A549 (cell line): ENCODE data around the gene SNRPA.
A peak's percentile ranks its signal among the peaks of the same experiment; 100 is the strongest.

ENCODE experiments used
- BHLHE40 ChIP-seq: IDR thresholded peaks from 2 replicates; pipeline ENCODE4 v1.6.1; 2012; ENCODE audit warnings: low read depth, low read length, inconsistent platforms
- CEBPB ChIP-seq, 2 experiments: fragments of >200 bp in 1 of 2; sonication (Bioruptor Twin) in 1 of 2; formaldehyde crosslinking in 1 of 2; IDR thresholded peaks; 2 replicates each; pipeline ENCODE4 v1.6.1; 2012 to 2016
- CHD4 ChIP-seq: fragments of 200-600 bp; sonication (generic); IDR thresholded peaks from 2 replicates; pipeline ENCODE4 v1.6.1; 2016; ENCODE audit warnings: antibody characterized with exemption, mild to moderate bottlenecking, borderline replicate concordance
- FOSB ChIP-seq: fragments of 250-450 bp; sonication (Bioruptor Pico); IDR thresholded peaks from 2 replicates; pipeline ENCODE4 v1.5.0; 2020; ENCODE audit warnings: mild to moderate bottlenecking, moderate library complexity
- HOXA7 ChIP-seq: fragments of 250-450 bp; sonication (Bioruptor Pico); IDR thresholded peaks from 2 replicates; pipeline ENCODE4 v1.5.0; 2020; ENCODE audit warnings: mild to moderate bottlenecking, moderate library complexity
- MYC ChIP-seq: IDR thresholded peaks from 2 replicates; pipeline ENCODE4 v1.6.1; 2012; ENCODE audit warnings: mild to moderate bottlenecking, inconsistent platforms, low read length, improper control_type of control experiment, borderline replicate concordance
- POLR2A ChIP-seq: IDR thresholded peaks from 2 replicates; pipeline ENCODE4 v1.6.1; 2012; ENCODE audit warnings: mild to moderate bottlenecking, low read length
- SMC3 ChIP-seq: fragments of >200 bp; sonication (Bioruptor Twin); formaldehyde crosslinking; IDR thresholded peaks from 3 replicates; pipeline ENCODE4 v1.6.1; 2018; ENCODE audit warnings: inconsistent platforms
- SREBF2 ChIP-seq: fragments of 450-650 bp; IDR thresholded peaks from 2 replicates; pipeline ENCODE4 v1.6.1; 2014; ENCODE audit warnings: mild to moderate bottlenecking, moderate library complexity
- TF ChIP-seq, protein P1 (sequence below): fragments of 150-350 bp; IDR thresholded peaks from 2 replicates; pipeline ENCODE4 v1.6.1; 2014; ENCODE audit warnings: low read depth, mild to moderate bottlenecking, low read length
- TF ChIP-seq, protein P2 (sequence below): fragments of 200-600 bp; sonication (generic); IDR thresholded peaks from 2 replicates; pipeline ENCODE4 v1.6.1; 2016; ENCODE audit warnings: antibody characterized with exemption, mild to moderate bottlenecking, moderate library complexity
- TF ChIP-seq, protein P3 (sequence below): fragments of >200 bp; sonication (Bioruptor Twin); formaldehyde crosslinking; IDR thresholded peaks from 3 replicates; pipeline ENCODE4 v1.5.1; 2016
- TF ChIP-seq, protein P4 (sequence below): IDR thresholded peaks from 2 replicates; pipeline ENCODE4 v1.6.1; 2012
- TF ChIP-seq, protein P5 (sequence below): fragments of 450-650 bp; IDR thresholded peaks from 2 replicates; pipeline ENCODE4 v1.6.1; 2014; ENCODE audit warnings: antibody characterized with exemption

DNA sequence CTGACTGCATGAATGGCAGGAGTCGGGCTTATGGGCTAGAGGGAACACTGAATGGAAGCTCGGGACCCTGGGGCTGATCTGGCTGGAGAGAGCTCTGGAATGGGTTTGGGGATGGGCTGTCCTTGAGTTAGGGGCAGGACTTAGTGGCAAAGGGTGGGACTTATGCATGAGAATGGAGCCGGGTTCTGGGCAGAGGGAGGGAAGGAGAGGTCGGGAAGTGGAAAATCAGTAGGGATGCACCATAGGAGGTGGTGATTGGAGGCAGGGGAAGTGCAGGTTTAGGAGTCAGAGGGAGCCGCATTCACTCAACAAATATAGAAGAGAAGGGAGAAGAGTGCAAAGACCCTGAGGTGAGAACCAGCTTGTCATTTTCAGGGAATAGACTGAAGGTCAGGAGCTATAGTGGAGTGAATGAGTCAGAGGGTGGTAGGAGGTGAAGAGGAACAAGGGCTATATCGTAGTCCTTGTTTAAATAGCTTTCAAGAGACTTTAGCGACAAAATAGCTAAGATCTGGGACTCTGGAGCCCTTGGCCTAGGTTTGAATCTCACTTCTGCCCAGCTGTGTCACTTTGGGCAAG is 27.8 kb downstream of the SNRPA start:
- TF ChIP-seq, protein P1, sequence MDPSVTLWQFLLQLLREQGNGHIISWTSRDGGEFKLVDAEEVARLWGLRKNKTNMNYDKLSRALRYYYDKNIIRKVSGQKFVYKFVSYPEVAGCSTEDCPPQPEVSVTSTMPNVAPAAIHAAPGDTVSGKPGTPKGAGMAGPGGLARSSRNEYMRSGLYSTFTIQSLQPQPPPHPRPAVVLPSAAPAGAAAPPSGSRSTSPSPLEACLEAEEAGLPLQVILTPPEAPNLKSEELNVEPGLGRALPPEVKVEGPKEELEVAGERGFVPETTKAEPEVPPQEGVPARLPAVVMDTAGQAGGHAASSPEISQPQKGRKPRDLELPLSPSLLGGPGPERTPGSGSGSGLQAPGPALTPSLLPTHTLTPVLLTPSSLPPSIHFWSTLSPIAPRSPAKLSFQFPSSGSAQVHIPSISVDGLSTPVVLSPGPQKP = no peak
- TF ChIP-seq, protein P2, sequence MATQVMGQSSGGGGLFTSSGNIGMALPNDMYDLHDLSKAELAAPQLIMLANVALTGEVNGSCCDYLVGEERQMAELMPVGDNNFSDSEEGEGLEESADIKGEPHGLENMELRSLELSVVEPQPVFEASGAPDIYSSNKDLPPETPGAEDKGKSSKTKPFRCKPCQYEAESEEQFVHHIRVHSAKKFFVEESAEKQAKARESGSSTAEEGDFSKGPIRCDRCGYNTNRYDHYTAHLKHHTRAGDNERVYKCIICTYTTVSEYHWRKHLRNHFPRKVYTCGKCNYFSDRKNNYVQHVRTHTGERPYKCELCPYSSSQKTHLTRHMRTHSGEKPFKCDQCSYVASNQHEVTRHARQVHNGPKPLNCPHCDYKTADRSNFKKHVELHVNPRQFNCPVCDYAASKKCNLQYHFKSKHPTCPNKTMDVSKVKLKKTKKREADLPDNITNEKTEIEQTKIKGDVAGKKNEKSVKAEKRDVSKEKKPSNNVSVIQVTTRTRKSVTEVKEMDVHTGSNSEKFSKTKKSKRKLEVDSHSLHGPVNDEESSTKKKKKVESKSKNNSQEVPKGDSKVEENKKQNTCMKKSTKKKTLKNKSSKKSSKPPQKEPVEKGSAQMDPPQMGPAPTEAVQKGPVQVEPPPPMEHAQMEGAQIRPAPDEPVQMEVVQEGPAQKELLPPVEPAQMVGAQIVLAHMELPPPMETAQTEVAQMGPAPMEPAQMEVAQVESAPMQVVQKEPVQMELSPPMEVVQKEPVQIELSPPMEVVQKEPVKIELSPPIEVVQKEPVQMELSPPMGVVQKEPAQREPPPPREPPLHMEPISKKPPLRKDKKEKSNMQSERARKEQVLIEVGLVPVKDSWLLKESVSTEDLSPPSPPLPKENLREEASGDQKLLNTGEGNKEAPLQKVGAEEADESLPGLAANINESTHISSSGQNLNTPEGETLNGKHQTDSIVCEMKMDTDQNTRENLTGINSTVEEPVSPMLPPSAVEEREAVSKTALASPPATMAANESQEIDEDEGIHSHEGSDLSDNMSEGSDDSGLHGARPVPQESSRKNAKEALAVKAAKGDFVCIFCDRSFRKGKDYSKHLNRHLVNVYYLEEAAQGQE = no peak
- no peak for TF ChIP-seq POLR2A
- TF ChIP-seq, protein P3, sequence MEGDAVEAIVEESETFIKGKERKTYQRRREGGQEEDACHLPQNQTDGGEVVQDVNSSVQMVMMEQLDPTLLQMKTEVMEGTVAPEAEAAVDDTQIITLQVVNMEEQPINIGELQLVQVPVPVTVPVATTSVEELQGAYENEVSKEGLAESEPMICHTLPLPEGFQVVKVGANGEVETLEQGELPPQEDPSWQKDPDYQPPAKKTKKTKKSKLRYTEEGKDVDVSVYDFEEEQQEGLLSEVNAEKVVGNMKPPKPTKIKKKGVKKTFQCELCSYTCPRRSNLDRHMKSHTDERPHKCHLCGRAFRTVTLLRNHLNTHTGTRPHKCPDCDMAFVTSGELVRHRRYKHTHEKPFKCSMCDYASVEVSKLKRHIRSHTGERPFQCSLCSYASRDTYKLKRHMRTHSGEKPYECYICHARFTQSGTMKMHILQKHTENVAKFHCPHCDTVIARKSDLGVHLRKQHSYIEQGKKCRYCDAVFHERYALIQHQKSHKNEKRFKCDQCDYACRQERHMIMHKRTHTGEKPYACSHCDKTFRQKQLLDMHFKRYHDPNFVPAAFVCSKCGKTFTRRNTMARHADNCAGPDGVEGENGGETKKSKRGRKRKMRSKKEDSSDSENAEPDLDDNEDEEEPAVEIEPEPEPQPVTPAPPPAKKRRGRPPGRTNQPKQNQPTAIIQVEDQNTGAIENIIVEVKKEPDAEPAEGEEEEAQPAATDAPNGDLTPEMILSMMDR = no peak
- TF ChIP-seq FOSB (CRISPR knock-in tag) = peak; percentile 12; the same call in 1 of the 2 replicates
- no peak for TF ChIP-seq CHD4
- no peak for TF ChIP-seq SREBF2
- TF ChIP-seq BHLHE40 = no peak
- TF ChIP-seq HOXA7 (CRISPR knock-in tag) = 0 out of 2 replicates have a peak, but pooled peaks have one; percentile 33
- TF ChIP-seq, protein P4, sequence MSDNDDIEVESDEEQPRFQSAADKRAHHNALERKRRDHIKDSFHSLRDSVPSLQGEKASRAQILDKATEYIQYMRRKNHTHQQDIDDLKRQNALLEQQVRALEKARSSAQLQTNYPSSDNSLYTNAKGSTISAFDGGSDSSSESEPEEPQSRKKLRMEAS = no peak
- TF ChIP-seq MYC = no peak
- TF ChIP-seq SMC3 = no peak
- TF ChIP-seq, protein P5, sequence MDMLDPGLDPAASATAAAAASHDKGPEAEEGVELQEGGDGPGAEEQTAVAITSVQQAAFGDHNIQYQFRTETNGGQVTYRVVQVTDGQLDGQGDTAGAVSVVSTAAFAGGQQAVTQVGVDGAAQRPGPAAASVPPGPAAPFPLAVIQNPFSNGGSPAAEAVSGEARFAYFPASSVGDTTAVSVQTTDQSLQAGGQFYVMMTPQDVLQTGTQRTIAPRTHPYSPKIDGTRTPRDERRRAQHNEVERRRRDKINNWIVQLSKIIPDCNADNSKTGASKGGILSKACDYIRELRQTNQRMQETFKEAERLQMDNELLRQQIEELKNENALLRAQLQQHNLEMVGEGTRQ = no peak
- TF ChIP-seq CEBPB (IDR thresholded peaks at IDR 0.05) = no peak
